ENCODE data around the gene TAB3.

DNA sequence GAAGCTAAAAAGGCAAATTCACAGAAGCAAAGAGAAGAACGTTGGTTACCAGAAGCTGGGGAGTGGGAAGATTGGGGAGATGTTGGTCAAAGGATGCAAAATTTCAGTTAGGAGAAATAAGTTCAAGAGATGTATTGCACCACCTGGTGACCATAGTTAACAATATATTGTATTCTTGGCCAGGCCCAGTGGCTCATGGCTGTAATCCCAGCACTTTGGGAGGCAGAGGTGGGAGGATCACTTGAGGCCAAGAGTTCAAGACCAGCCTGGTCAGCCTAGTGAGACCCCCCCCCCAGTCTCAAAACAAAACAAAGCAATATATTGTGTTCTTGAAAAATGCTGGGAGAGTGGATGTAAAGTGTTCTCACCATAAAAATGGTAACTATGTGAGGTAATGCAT, 67.9 kb downstream of the TAB3 start:
- TF ChIP-seq RAD21 (IDR thresholded peaks at IDR 0.05; ENCODE audit: low read length) (no peak), BHLHE40 (IDR thresholded peaks at IDR 0.05; ENCODE audit: low read depth, low read length) (no peak), FOS (IDR thresholded peaks at IDR 0.05; ENCODE audit: low read depth, low read length) (no peak), POLR2A (IDR thresholded peaks at IDR 0.05; ENCODE audit: low read depth, low read length) (no peak), SMC3 (IDR thresholded peaks at IDR 0.05; ENCODE audit: low read depth, low read length) (no peak)
- TF ChIP-seq, protein P1, sequence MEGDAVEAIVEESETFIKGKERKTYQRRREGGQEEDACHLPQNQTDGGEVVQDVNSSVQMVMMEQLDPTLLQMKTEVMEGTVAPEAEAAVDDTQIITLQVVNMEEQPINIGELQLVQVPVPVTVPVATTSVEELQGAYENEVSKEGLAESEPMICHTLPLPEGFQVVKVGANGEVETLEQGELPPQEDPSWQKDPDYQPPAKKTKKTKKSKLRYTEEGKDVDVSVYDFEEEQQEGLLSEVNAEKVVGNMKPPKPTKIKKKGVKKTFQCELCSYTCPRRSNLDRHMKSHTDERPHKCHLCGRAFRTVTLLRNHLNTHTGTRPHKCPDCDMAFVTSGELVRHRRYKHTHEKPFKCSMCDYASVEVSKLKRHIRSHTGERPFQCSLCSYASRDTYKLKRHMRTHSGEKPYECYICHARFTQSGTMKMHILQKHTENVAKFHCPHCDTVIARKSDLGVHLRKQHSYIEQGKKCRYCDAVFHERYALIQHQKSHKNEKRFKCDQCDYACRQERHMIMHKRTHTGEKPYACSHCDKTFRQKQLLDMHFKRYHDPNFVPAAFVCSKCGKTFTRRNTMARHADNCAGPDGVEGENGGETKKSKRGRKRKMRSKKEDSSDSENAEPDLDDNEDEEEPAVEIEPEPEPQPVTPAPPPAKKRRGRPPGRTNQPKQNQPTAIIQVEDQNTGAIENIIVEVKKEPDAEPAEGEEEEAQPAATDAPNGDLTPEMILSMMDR (conservative IDR thresholded peaks at IDR 0.05; ENCODE audit: low read depth, low read length), result no peak
- TF ChIP-seq, protein P2, sequence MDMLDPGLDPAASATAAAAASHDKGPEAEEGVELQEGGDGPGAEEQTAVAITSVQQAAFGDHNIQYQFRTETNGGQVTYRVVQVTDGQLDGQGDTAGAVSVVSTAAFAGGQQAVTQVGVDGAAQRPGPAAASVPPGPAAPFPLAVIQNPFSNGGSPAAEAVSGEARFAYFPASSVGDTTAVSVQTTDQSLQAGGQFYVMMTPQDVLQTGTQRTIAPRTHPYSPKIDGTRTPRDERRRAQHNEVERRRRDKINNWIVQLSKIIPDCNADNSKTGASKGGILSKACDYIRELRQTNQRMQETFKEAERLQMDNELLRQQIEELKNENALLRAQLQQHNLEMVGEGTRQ (IDR thresholded peaks at IDR 0.05; ENCODE audit: low read depth, low read length), result no peak

Data from IMR-90 (cell line).